OCI-LY3 (cell line): ENCODE data around the gene TFAP2A.

Experiments used
- EZH2phosphoT487 ChIP-seq: fragments of 200-600 bp; shearing (Covaris generic); IDR thresholded peaks from 2 replicates; pipeline ENCODE4 v1.6.1; 2018; ENCODE audit warnings: antibody characterized with exemption, mixed run types, low read depth
- TF ChIP-seq, protein P1 (sequence below): fragments of 200-600, 300-600 bp; sonication (generic); IDR thresholded peaks from 2 replicates; pipeline ENCODE4 v1.5.1; 2014; ENCODE audit warnings: antibody characterized with exemption, low read length, low read depth

- TF ChIP-seq, protein P1, sequence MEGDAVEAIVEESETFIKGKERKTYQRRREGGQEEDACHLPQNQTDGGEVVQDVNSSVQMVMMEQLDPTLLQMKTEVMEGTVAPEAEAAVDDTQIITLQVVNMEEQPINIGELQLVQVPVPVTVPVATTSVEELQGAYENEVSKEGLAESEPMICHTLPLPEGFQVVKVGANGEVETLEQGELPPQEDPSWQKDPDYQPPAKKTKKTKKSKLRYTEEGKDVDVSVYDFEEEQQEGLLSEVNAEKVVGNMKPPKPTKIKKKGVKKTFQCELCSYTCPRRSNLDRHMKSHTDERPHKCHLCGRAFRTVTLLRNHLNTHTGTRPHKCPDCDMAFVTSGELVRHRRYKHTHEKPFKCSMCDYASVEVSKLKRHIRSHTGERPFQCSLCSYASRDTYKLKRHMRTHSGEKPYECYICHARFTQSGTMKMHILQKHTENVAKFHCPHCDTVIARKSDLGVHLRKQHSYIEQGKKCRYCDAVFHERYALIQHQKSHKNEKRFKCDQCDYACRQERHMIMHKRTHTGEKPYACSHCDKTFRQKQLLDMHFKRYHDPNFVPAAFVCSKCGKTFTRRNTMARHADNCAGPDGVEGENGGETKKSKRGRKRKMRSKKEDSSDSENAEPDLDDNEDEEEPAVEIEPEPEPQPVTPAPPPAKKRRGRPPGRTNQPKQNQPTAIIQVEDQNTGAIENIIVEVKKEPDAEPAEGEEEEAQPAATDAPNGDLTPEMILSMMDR: no peak
- TF ChIP-seq EZH2phosphoT487: no peak
Measured at GRCh38 chr6:10391799-10392198, 23.1 kb downstream of the TFAP2A start.
